Activated CD8-positive, alpha-beta memory T cell treated with anti-CD3 and anti-CD28 coated beads, Interleukin-2, amount 50 U/mL, for 24 hours (primary cell): ENCODE measurements around the gene MTRR.
"Not testable (repeated sequence)": the region's sequence is repeated elsewhere in the genome, so short reads cannot be mapped to it uniquely, and the experiment has no call there.

Source experiments
- DNase-seq: peaks from one replicate; pipeline ENCODE4 v3.0.0-alpha.2; 2020; ENCODE audit errors: extremely low read depth

Gene MTRR

GRCh38 chr5:7897014-7897600 is 28.2 kb downstream of the MTRR start:
- no peak for DNase-seq

GRCh38 chr5:7902201-7902600 is 33.3 kb downstream of the MTRR start:
- no peak for DNase-seq

- no peak for DNase-seq
Observed at GRCh38 chr5:7902666-7903625, 34.0 kb downstream of the MTRR start.

- DNase-seq = no peak
Observed at GRCh38 chr5:7904170-7904569, 35.2 kb downstream of the MTRR start.

- DNase-seq = no peak
Observed at GRCh38 chr5:7907612-7908011, 38.7 kb downstream of the MTRR start.

GRCh38 chr5:7908317-7908716 is 39.4 kb downstream of the MTRR start:
- no peak for DNase-seq

- no peak for DNase-seq
Observed at GRCh38 chr5:7910738-7911428, 41.9 kb downstream of the MTRR start.

- DNase-seq = not testable (repeated sequence)
Observed at GRCh38 chr5:7911429-7911771, 42.5 kb downstream of the MTRR start.

GRCh38 chr5:7916171-7916804 is 47.3 kb downstream of the MTRR start:
- DNase-seq = no peak

GRCh38 chr5:7917130-7918123 is 48.5 kb downstream of the MTRR start:
- DNase-seq = no peak

GRCh38 chr5:7925961-7926695 is 57.2 kb downstream of the MTRR start:
- DNase-seq = no peak

GRCh38 chr5:7926720-7927119 is 57.8 kb downstream of the MTRR start:
- no peak for DNase-seq

GRCh38 chr5:7927466-7928375 is 58.8 kb downstream of the MTRR start:
- peak; percentile 3 for DNase-seq

GRCh38 chr5:7930011-7930410 is 61.1 kb downstream of the MTRR start:
- no peak for DNase-seq

- DNase-seq = no peak
Observed at GRCh38 chr5:7941692-7942091, 72.7 kb downstream of the MTRR start.

- DNase-seq = no peak
Observed at GRCh38 chr5:7947301-7947700, 78.4 kb downstream of the MTRR start.
